GM18499 (cell line): ENCODE results near the gene METRN.
"Not testable (repeated sequence)": the region's sequence is repeated elsewhere in the genome, so short reads cannot be mapped to it uniquely, and the experiment has no call there.

ENCODE experiments used
- ATAC-seq: cut with Tn5 transposase; IDR thresholded peaks from one replicate; pipeline ENCODE4 v1.9.1; 2021; ENCODE audit warnings: moderate number of reproducible peaks; ENCODE audit not compliant: insufficient read depth, unreplicated experiment

The METRN gene

DNA sequence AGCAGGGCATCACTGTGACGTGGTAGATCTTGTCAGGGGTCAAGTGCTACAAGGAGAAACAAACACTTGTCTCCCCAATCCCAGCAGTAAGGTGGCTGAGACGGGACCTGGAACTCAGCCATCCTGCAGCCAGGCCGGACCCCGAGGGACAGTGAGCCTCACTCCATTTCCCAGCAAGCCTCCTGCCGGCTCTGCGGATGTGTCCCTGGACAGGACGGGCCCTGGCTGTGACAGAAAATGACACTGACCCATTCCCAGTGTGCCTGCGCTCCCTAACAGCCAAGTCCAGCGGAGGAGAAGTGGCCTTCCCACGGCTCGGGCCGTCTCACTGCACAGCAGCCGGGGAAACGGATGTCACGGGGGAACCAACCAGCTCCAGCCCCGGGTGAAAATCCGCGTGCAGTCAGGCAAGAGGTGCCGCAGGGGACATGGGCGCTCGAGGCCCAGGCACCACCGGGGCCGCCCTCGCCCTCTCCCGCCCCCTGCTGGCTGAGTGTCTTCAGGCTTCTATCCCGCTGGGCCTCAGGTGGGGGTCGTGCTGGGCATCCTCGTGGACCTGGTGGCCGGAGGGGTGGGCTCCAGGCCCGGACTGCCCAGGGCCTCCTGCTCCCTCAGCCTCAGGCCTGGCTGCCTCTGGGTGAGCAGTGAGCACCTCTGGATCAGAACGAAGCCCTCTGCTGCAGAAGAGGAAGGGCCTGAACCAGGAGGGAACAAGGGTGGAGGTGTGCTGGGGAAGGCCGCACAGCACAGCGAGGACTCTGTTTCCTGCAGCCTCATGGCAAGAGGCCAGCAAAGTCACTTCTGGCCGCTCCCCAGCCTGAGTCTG is 18.7 kb downstream of the METRN start:
- ATAC-seq, result no peak

DNA sequence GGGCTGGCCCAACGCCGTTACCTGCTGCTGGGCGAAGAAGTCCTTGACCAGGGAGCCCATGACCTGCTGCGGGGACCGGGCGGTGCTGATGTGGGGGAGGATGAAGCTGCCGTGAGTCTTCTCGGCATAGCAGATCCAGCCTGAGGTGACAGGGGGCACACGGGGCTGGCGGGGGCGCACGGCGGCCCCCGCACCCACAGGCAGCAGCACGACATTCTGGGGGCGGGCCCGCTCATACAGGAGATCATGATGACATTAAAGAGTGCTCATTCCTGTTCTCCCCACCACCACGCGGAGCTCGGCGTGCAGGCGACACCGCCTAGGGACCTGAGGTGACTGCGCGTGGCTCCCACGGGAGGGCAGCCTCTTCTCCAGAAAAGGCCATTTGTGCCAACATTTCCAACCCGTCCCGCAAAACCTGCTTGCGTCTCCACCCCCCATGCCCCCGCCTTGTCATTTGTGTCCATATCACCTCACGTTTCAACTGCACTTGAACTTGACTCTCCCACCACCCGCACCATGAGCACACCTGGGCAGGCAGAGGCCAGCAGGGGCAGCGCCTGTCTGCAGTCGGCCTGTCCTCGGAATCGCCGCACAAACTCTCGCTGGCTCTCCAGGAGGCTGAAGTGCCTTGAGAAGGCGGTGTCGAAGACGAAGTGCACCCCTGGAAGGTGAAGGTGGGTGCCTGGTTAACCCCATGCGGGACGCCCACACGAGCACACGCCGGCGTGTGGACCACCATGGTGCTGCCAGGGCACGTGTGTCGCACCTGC is 19.5 kb downstream of the METRN start:
- ATAC-seq, result no peak

DNA sequence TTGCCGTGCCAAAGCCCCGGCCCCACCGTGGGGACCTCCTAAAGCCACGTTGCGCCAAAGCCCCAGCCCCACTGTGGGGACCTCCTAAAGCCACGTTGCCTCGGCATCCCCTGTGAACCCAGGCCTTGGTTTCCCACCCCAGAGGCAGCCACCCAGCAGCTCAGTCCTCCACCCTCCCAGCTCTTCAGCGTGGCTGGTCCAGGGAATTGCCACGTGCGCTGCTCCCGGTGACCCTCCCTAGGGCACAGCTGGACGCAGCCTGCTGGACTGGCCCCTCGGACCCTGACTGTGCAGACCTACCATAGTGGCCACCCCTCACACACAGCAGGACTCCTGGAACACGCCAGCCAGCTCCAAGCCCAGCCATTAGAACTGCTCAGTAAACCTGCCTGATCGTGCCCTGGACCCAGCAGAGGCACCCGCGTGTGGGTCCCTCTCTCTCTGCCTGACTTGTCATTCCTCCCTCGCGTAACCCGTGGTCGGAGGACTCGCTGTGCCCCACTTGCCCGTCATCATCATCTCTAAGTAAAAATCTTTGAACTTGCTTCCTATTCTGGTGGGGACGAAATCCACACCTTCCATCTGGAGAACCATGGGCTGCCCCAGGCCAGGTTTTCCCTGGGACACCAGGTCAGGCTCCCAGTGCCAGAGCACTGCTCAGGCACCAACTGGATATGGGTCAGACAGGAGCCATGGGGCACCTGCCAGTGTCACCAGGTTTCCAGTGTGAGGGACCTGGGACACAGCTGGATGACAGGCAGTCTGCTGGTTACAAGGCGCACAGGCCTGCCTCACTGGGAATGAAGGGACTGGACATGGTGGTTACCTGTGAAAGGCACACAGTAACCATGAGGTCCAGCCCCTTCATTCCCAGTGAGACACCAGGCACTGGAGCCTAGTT is 20.3 kb downstream of the METRN start:
- no peak for ATAC-seq

DNA sequence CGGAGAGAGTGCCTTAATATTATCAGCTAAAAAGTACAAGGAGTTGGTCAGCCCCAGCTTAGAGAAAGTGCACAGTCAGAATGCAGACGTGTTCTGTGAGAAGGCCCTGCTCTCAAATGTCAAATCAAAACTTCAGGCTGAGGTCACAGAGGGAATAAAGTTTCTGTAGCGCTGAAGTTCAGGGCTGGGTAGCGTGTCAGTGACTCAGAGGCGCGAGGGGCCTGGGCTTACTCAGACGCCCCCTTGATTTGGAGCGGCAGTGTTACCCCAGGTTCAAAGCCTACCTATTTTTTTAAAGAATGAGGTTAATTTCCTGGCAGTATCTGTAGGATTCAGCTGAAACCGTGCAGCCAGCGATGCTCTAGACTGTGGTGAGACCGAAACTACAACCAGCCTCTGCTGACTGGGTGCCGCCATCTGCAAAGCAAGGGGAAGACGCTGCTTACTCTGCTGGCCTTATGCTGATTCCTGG is 21.1 kb downstream of the METRN start:
- no peak for ATAC-seq

DNA sequence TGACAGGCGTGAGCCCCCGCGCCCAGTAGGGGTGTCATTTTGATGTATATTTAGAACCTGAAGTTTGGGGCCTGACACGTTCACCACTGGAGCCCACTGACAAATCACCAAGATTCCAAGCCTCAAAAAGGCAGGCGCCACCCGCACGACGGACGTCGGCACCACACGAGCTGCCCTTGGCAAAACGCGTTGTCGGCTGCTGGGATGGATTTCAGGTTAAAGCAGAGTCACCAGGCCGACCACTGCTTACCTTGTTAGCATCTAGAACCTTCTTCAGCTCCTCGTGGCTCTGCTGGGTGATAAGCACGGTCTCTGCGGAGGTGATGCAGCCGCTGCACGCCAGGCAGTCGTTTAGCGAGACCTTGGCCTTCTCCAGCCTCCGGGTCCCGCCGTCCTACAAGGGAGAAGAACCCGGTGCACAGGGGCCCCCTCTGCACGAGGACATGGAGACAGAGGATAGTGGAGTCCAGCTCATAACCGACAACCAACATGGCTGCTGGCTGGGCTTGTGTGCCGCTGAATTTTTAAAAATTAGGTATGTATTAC is 22.1 kb downstream of the METRN start:
- ATAC-seq, result no peak

DNA sequence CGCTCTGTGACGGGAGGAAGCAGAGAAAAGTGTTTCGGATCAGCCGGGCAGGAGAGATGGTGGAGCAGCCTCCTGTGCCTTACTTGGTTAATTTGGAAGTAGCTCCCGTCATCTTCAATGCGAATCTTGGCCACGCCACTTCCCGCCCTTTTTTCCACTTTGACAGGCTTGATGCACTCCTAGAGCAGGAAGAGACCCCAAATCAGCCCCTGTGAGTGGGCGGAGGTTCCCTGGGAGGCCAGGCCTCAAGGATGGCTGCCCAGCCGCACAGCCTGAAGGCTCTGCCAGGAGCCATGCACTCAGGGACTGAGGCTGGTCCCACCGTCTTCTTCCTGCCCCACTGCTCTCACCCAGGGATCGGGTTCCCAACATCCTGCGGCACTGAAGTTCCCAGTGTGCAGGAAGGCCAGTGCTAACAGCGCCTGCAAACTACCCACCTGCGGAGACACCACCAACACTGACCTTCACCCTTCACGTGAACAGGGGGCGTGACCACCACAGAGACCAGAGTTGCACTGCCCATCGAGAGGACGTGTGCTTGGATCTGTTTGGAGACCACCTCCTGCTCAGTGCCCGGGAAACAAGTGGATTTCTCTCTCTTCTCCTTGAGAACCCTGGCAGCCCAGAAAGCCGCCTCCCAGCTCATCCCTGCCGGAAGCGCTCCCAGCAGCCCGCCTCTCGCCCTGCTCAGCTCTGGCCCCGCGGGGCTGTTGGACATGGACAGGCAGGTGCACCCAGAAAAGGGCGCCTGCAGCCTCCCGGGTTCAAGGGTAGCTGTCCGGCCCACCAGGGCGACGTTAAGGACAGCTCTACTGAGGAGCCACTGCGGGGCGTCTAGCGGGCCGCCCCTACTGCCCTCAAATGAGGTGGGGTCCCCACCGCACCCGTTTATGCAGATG is 24.9 kb downstream of the METRN start:
- no peak for ATAC-seq

DNA sequence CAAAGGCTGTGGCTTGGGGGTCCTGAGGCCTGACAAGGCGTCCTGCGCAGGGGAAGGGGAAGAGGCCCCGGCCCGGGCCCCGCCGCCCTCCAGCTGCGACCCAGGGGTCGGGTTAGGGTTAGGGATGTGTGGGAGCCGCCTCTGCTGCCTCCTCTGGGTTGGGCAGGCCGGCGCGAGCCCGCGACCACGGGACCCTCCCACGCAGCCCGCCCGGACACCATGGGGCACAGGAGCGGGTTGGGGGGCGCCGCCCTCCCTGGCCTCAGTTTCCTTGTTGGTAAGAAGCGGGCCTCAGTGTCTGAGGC is 25.5 kb downstream of the METRN start:
- ATAC-seq, result no peak

DNA sequence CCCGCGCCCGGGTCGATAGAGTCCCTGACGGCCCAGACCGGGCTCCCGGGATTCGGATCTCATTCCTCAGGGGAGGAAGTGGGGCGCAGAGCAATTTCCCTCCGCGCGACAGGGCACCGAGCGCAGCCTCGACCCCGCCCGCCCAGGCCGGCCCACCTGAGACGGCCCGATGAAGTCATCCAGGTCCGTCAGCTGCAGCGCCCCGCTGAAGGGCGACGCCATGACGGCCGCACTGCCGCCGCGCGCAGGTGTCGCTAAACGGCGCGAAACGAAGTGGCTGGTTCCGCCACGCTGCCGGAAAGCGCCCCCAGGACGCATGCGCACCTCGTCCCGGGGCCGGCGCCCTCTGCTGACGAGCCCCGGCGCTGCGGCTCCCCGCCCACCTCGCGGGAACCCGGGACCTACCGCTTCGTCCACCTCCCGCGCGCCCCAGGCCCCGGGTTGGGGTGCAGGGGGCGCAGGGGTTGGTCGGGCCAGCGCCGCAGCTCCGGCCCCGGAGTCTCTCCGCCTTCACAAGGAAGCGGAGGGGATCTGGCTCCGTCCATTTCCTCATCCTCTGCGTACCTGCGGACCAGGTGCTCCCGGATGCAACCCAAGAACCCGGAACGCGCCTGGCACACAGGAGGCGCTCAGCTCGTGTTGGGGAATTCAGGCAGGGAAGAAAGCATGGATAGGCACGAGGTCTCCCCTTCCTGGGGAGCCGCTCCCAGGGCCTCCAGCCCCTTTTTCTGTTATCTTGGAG is 26.0 kb downstream of the METRN start, which contains the start of gene CIAO3:
TSS of gene CIAO3 (minus strand) at position 234 of the 742 bp plus-strand sequence. CDS start at position 222, 12 bp downstream.
- no peak for ATAC-seq

DNA sequence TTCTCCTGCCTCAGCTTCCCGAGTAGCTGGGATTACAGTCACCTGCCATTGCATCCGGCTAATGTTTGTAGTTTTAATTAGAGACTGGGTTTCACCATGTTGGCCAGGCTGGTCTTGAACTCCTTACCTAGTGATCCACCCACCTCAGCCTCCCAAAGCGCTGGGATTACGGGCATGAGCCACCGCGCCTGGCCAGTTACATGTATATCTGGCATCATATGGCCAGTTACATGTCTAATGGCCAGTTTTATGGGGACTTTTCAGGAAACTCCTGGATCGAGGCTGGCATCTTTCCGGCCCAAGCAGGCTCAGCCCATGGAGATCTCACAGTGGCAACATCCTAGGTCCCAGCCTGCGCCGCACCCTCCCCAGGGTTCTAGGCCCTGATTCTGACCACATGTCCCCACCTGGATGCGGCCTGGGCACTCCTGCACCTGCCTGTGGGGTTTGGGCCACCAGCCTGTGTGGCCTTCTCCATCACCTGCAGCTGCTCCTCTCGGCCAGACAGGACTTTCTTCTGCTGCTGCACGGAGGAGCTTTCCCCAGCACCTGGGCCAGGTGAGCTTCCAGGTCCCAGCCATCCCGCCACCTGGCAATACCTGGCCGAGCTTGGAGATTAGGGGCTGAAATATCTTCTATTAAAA is 27.2 kb downstream of the METRN start:
- no peak for ATAC-seq

DNA sequence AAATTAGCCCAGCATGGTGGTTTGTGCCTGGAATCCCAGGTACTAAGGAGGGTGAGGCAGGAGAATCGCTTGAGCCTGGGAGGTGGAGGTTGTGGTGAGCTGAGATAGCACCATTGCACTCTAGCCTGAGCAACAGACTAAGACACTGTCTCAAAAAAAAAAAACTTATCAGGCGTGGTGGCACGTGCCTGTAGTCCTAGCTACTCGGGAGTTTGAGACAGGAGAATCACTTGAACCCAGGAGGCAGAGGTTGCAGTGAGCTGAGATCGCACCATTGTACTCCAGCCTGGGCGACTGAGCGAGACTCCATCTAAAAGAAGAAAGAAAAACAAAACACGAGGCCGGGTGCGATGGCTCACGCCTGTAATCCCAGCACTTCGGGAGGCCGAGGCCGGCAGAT is 28.0 kb downstream of the METRN start:
- not testable (repeated sequence) for ATAC-seq

DNA sequence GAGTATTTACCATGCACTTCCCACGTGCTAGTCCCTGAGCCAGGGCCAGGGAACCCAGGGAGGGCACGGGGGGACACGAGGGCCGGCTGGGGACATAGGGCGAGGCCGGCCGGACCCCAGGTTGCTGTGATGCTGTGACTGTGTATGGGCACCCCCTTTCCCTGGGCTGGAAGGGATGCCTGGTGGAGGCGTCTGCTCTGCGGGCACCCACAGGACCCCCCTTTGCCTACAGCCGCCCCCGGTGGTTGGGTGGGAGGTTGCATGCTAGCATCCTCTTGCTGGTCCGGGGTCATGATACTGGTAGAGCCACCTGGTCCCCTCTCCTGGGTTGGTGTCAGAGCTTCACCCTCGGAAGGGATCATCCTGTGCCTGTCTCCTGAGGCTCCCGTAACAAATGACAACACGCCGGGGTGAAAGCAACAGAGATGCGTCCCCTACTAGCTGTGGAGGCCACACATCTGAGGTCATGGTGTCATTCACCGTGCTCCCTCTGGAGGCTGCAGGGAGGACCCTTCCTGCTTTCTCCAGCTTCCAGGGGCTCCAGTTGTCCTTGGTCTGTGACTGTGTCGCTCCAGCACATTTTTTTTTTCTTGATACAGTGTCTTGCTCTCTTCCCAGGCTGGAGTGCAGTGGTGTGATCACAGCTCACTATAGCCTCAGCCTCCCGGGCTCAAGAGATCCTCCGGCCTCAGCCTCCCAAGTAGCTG is 29.0 kb downstream of the METRN start:
- ATAC-seq, result no peak

DNA sequence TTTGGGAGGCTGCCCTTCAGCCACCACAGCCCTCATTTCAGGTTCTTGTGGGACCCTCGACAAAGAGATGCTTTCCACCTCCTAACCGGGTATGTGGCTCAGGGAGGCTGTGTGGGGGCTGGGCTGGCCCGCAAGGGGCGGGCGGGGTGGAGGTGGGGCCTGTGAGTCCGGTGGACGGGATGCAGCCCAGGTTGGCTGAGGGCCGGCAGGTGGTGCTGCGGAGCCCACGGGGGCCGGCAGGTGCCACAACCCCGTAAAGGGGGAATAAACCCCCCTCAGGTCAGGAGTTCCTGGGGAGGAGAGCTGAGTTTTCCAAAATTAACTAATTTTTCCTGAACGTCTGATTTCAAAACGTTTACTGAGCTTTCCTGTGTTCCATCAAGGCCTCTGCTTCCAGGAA is 30.8 kb downstream of the METRN start:
- ATAC-seq, result no peak

DNA sequence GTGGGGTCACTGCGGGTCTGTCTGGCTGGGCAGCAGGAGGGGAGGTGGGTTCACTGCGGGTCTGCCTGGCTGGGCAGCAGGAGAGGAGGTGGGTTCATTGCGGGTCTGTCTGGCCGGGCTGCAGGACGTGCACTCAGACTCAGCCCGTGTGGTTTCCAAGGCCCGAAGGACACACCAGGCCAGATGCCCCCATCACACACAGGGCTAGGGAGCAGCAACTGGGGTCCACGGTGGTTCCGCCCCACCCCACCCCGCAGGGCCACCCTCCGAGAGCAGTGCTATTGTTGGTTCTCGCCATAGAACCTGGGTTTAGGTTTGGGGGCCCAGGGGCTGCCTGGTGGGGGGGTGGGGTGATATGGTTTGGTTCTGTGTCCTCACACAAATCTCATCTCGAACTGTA is 31.7 kb downstream of the METRN start:
- ATAC-seq, result no peak

DNA sequence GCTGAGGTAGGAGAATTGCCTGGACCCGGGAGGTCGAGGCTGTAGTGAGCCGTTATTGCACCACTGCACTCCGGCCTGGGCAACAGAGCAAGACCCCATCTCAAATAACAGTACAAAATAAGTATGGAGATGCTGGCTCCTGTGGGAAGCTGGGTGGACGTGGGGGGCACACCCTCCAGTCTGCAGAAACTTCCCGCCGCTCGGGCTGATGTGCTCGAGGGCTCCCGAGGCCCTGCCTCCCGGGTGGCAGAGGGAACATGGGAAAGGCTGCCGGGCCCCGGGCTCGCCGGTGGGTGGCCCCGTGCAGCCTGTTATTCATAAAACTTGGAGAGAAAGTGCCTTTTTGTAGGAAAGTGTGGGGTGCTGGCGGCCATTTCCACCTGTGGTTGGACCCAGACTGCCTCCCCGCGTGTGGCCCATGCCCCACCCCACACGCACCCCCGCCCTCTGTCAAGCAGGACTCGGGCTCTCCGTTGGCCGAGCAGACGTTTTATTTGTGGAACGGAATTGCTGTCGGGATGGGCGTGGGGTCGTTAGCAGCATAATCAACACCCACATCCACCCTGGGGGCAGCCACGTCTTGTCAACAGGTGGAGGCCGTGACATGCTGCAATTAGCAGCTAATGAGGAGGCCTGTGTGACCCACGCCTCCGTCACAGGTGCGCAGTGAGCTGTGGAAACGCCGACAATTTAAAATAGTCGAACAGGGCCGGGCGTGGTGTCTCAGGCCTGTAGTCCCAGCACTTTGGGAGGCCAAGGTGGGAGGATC is 33.2 kb downstream of the METRN start:
- no peak for ATAC-seq

DNA sequence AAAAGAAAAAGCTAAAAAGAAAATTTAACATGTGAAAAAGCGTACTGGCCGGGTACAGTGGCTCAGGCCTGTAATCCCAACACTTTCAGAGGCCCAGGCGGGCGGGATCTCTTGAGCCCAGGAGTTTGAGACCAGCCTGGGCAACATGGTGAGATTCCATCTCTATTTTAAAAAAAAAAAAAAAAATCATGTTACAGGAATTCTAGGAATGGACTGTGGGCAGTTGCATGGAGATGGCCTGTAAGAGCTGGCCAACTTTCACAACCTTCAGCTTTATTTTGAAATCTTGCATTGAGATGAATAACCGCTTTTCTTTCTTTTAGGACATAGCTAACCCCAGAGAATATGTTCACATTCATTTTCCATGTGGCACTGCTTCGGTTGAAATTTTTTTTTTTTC is 34.1 kb downstream of the METRN start:
- no peak for ATAC-seq

DNA sequence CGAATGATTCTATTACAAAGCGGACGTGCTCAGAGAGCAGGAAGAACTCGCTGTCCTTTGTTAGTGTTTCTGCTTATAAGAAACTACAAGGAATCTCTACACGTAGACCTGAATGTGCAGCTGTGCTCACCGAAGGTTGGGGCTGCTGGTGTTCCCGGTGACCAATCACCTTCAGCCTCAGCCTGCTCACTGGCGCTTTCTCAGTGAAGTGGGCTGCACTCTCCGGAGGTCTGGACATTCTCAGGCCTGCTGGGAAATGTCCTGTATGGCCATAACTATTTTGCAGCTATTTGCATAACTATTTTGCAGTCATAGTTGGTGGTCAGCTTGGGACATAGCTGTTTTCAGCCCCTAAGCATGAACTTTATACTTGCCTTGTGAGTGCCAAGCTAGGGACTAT is 35.6 kb downstream of the METRN start:
- no peak for ATAC-seq
